ENCODE data around the gene PSMD1.
A peak's percentile ranks its signal among the peaks of the same experiment; 100 is the strongest.
"Not testable (repeated sequence)": the region's sequence is repeated elsewhere in the genome, so short reads cannot be mapped to it uniquely, and the experiment has no call there.

Gene PSMD1

DNA sequence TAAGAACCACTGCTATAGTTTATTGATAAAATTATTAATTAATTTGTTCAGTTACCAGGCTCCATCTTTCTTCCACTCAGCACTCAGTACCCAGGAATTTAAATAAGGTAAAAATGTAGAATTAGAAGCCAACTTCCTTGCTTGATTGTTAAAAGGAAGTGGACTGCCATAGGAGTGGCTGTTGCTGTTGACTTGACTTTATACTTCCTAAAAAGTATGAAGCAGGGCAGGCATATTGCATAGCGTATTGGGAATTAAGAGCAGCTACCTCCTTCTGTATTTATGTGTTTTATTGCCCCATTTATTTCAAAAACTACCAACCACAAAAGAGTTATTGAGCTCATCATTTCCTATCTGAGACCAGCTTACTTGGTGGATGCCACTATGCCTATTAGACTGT, 27.9 kb downstream of the PSMD1 start:
- no peak for DNase-seq (ENCODE audit: extremely low spot score)
- CTCF ChIA-PET = no interaction called here
- TF ChIP-seq TARDBP (IDR thresholded peaks at IDR 0.05) (no peak), SUZ12 (IDR thresholded peaks at IDR 0.05) (no peak), L3MBTL2 (conservative IDR thresholded peaks at IDR 0.05) (no peak), HDGF (IDR thresholded peaks at IDR 0.05; ENCODE audit: borderline replicate concordance) (no peak), LEF1 (IDR thresholded peaks at IDR 0.05; ENCODE audit: borderline replicate concordance) (no peak), CTBP1 (IDR thresholded peaks at IDR 0.05; ENCODE audit: borderline replicate concordance) (no peak), NFRKB (IDR thresholded peaks at IDR 0.05) (no peak), BHLHE40 (IDR thresholded peaks at IDR 0.05; ENCODE audit: borderline replicate concordance) (no peak), FOXK2 (IDR thresholded peaks at IDR 0.05) (no peak)
- TF ChIP-seq, protein P1, sequence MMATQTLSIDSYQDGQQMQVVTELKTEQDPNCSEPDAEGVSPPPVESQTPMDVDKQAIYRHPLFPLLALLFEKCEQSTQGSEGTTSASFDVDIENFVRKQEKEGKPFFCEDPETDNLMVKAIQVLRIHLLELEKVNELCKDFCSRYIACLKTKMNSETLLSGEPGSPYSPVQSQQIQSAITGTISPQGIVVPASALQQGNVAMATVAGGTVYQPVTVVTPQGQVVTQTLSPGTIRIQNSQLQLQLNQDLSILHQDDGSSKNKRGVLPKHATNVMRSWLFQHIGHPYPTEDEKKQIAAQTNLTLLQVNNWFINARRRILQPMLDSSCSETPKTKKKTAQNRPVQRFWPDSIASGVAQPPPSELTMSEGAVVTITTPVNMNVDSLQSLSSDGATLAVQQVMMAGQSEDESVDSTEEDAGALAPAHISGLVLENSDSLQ (IDR thresholded peaks at IDR 0.05) = no peak
- POLR2A ChIA-PET = no interaction called here

DNA sequence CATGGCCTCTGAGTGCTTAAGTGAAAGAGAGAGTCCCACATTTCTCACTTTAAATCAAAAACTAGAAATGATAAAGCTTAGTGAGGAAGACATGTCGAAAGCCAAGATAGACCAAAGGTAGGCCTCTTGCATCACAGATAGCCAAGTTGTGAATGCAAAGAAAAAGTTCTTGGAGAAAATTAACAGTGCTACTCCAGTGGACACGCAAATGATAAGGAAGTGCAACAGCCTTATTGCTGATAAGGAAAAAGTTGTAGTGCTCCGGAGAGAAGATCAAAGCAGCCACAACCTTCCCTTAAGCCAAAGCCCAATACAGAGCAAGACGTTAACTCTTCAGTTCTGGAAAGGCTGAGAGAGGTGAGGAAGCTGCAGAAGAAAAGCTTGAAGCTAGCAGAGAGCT, 32.1 kb downstream of the PSMD1 start:
- no peak for DNase-seq (ENCODE audit: extremely low spot score)
- CTCF ChIA-PET = no interaction called here
- POLR2A ChIA-PET = no interaction called here

DNA sequence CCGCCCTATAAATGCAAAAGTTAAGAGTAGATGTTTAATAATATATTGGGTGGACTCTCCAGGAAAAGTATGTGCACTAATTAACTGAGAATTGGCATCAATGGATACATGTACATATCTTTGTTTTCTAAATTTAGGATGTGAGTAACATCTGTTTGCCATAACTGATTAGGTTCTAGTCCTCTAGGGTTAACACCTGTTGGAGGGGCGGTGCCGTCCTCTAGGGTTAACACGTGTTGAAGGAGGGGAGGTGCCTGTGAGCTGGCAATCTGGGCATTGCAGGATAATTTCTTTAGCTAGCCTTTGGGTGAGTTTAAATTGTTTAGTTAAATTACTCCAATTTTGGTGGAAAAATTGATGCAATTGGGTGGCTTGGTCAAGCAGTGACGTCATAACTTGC, 37.3 kb downstream of the PSMD1 start:
- no peak for TF ChIP-seq ZNF384 (IDR thresholded peaks at IDR 0.05)
- TF ChIP-seq ELF4 (IDR thresholded peaks at IDR 0.05) = no peak
- TF ChIP-seq FOXA1 (IDR thresholded peaks at IDR 0.05) = no peak
- no peak for TF ChIP-seq FOXK2 (IDR thresholded peaks at IDR 0.05)
- TF ChIP-seq TARDBP (IDR thresholded peaks at IDR 0.05) = no peak
- TF ChIP-seq CTBP1 (IDR thresholded peaks at IDR 0.05; ENCODE audit: borderline replicate concordance) = no peak
- no peak for TF ChIP-seq NFRKB (IDR thresholded peaks at IDR 0.05)
- no peak for TF ChIP-seq FOXM1 (IDR thresholded peaks at IDR 0.05; ENCODE audit: borderline replicate concordance)
- TF ChIP-seq LEF1 (IDR thresholded peaks at IDR 0.05; ENCODE audit: borderline replicate concordance) = no peak
- TF ChIP-seq L3MBTL2 (conservative IDR thresholded peaks at IDR 0.05) = no peak
- TF ChIP-seq SP1 (IDR thresholded peaks at IDR 0.05) = no peak
- TF ChIP-seq, protein P1 (IDR thresholded peaks at IDR 0.05) = no peak
- TF ChIP-seq SUZ12 (IDR thresholded peaks at IDR 0.05) = no peak
- no peak for TF ChIP-seq BHLHE40 (IDR thresholded peaks at IDR 0.05; ENCODE audit: borderline replicate concordance)
- TF ChIP-seq ARNT (IDR thresholded peaks at IDR 0.05) = no peak
- TF ChIP-seq HDGF (IDR thresholded peaks at IDR 0.05; ENCODE audit: borderline replicate concordance) = no peak
- CTCF ChIA-PET = interaction anchor here (0.9 kb wide), 1 partner anchor 99 kb away, joined by 4 read pairs; no protein-coding TSS in a partner anchor

More for the DNA sequence above, 32.1 kb downstream of the PSMD1 start:
- TF ChIP-seq FOXA1 (IDR thresholded peaks at IDR 0.05) = no peak
- no peak for TF ChIP-seq NFRKB (IDR thresholded peaks at IDR 0.05)
- TF ChIP-seq HDGF (IDR thresholded peaks at IDR 0.05; ENCODE audit: borderline replicate concordance) = no peak
- TF ChIP-seq ARNT (IDR thresholded peaks at IDR 0.05) = no peak
- TF ChIP-seq CTBP1 (IDR thresholded peaks at IDR 0.05; ENCODE audit: borderline replicate concordance) = no peak

DNA sequence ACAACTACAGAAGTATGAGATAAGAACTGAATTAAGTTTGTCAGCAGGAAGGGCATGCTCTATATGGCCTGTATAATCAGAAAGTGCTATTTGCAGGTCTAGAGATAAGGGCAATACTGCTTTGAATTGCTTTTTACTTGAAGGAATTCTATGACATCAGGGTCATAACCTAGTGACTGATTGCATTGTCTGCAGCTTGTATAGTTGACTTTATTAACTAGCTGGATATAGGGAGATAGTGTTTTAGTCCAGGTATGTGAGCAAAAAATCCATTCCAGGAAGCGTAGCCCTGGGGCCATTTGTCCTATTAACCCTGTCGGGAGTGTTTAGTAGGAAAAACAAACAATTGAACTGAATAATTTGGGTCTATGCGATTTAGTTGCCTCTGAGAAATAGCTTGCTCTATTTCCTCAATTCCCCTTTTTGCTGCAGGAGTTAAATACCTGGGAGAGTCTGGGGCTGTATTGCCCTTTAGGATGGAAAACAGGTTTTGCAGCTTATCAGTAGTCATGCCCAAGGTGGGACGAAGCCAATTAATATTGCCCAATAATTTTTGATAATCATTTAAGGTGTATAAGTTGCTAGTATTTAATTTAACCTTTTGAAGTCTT, 38.2 kb downstream of the PSMD1 start:
- no peak for TF ChIP-seq FOXM1 (IDR thresholded peaks at IDR 0.05; ENCODE audit: borderline replicate concordance)
- TF ChIP-seq CTBP1 (IDR thresholded peaks at IDR 0.05; ENCODE audit: borderline replicate concordance) = 0 out of 2 replicates have a peak, but pooled peaks have one; percentile 18
- ChIA-PET CTCF (interaction anchor here (1.0 kb wide), 1 partner anchor 108 kb away, joined by 3 read pairs; no protein-coding TSS in a partner anchor), POLR2A (no interaction called here)
- no peak for DNase-seq (ENCODE audit: extremely low spot score)

More for the DNA sequence above, 37.3 kb downstream of the PSMD1 start:
- POLR2A ChIA-PET = no interaction called here
- no peak for DNase-seq (ENCODE audit: extremely low spot score)

DNA sequence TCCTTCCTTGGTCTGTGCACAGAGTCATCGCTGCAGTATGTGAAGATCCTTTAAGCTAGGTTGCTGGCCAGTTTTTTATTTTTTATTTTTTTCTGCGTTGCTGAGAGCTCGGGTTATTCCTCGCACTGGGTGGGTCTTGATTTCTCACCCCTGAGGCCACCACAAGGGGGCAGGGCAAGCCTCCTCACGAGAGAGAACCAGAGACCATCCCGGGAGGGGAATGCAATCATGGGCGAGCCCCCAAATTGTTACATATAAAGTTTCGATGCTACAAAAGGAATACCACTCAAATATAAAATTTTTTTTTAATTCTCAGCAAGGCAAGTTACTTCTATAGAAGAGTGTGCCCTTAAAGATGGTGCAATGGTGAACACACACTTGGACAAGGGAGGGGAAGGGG, 43.3 kb downstream of the PSMD1 start:
- ChIA-PET POLR2A (no interaction called here), CTCF (interaction anchor here (0.6 to 0.8 kb wide), 2 partner anchors 98 to 101 kb away, joined by 3 read pairs; partner anchors contain the start of gene ARMC9)
- DNase-seq (ENCODE audit: extremely low spot score) = no peak
- TF ChIP-seq ZNF384 (IDR thresholded peaks at IDR 0.05) (no peak), CTBP1 (IDR thresholded peaks at IDR 0.05; ENCODE audit: borderline replicate concordance) (no peak), FOXA1 (IDR thresholded peaks at IDR 0.05) (no peak), L3MBTL2 (conservative IDR thresholded peaks at IDR 0.05) (no peak), SP1 (IDR thresholded peaks at IDR 0.05) (no peak), HDGF (IDR thresholded peaks at IDR 0.05; ENCODE audit: borderline replicate concordance) (no peak), TARDBP (IDR thresholded peaks at IDR 0.05) (no peak), SUZ12 (IDR thresholded peaks at IDR 0.05) (no peak), FOXK2 (IDR thresholded peaks at IDR 0.05) (no peak), BHLHE40 (IDR thresholded peaks at IDR 0.05; ENCODE audit: borderline replicate concordance) (no peak), ELF4 (IDR thresholded peaks at IDR 0.05) (no peak), NFRKB (IDR thresholded peaks at IDR 0.05) (no peak), LEF1 (IDR thresholded peaks at IDR 0.05; ENCODE audit: borderline replicate concordance) (no peak), FOXM1 (IDR thresholded peaks at IDR 0.05; ENCODE audit: borderline replicate concordance) (no peak), ARNT (IDR thresholded peaks at IDR 0.05) (no peak)
- TF ChIP-seq, protein P1 (IDR thresholded peaks at IDR 0.05) = no peak

DNA sequence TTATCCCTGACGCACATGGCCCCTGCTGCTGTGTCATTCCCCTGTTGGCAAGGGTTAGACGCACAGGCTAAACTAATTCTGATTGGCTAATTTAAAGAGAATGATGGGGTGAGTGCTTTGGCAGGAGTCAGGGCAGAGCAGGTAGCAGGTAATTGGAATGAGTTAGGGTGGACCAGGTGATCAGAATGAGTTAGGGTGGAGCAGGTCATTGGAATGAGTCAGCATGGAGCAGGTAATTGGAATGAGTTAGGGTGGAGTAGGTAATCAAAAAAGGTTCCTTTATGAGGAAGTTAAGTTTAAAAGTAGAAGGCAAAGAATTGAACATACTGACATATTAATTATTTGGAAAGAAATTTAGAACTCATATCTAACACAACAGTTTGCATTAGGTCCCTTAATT, 43.7 kb downstream of the PSMD1 start:
- CTCF ChIA-PET; POLR2A ChIA-PET; DNase-seq (ENCODE audit: extremely low spot score): not testable (repeated sequence)

Data from HEK293T (cell line).